Stimulated activated naive CD4-positive, alpha-beta T cell (primary cell): ENCODE measurements around the gene CEP162.
"Not testable (repeated sequence)": the region's sequence is repeated elsewhere in the genome, so short reads cannot be mapped to it uniquely, and the experiment has no call there.

ENCODE experiments used
- DNase-seq, 6 experiments: peaks; one replicate each; lab custom pipeline; 2025; lab: John Stamatoyannopoulos, UW

CEP162 gene

GRCh38 chr6:84086056-84086455, 141.4 kb downstream of the CEP162 start:
- no peak for DNase-seq

GRCh38 chr6:84084705-84085104, 142.7 kb downstream of the CEP162 start:
- not testable (repeated sequence) for DNase-seq

- no peak for DNase-seq
Observed at GRCh38 chr6:84082689-84083265, 144.7 kb downstream of the CEP162 start.

- DNase-seq, result no peak
Observed at GRCh38 chr6:84081222-84081621, 146.2 kb downstream of the CEP162 start.

- no peak for DNase-seq
Observed at GRCh38 chr6:84078335-84078734, 149.1 kb downstream of the CEP162 start.

- no peak for DNase-seq
Observed at GRCh38 chr6:84077645-84078044, 149.8 kb downstream of the CEP162 start.

GRCh38 chr6:84074988-84075781, 152.3 kb downstream of the CEP162 start:
- no peak for DNase-seq
